GM18951 (cell line): Measurements from ENCODE around the gene EEFSEC.

Experiments
- POLR2A ChIP-seq: IDR thresholded peaks from 4 replicates; pipeline ENCODE4 v1.6.1; 2011; ENCODE audit warnings: mild to moderate bottlenecking; ENCODE audit not compliant: insufficient read length, insufficient read depth; ENCODE audit errors: extremely low read depth
- in situ Hi-C: fragments of 300-500 bp; cut with MboI; formaldehyde crosslinking; loops from one replicate; pipeline ENCODE4 v1.12.0; 2022; ENCODE audit warnings: low sequenced_read_pairs, mixed read lengths, inconsistent platforms; ENCODE audit not compliant: unreplicated experiment

EEFSEC gene

GRCh38 chr3:128276577-128277183 lies 123.4 kb downstream of the EEFSEC start:
- in situ Hi-C loops = no loop called here
- TF ChIP-seq POLR2A = no peak

DNA sequence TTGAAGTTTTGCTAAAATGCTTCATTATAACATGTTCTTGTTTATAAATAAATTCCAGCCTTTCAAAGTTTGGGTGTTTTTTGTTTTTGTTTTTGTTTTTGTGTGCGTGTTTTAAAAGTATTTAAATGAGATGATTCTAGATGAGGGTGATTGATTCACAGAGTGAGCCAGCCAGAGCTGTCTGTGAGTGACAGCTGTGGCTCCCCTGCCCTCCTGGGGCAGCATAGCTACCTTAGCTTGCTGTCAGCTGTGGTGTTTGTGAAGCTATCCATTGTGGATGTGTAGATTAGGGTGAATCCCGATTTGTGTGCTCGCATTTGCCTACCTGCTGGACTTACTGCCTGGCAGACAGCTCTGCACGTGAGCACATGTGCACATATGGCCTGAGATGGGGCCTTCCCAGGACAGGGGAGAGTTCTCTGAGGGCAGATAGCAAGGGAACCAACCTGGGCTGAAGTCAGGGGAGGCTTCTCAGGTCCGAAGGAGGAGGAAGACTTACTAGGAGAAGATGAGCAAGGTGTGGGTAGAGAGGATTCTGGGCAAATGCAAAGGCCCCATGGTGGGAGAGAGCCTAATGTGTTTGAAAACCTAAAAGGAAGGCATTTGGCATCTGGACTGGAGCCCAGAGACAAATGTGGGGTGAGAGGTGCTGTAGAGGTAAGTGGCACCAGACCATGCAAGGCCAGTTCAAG lies 124.2 kb downstream of the EEFSEC start:
- in situ Hi-C loops = no loop called here
- TF ChIP-seq POLR2A = no peak

DNA sequence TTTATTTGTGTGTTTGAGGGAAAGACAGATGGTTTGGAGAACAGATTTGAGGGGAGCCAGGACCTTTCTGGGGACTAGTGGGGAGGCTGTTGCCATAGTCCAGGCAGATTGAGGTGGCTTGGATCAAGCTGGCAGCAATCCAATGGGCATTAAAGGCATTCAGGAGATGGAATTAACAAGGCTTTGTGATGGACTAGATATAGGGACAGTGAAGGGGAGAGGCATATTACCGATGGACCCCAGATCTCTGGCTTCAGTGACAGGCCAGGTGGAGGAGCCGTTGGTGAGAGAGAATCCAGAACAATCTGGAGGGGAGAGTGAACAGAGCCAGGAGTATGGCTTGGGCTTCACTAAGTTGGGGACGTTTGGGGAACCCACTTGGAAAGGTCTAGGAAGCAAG lies 124.8 kb downstream of the EEFSEC start:
- TF ChIP-seq POLR2A = no peak
- in situ Hi-C loops = no loop called here

DNA sequence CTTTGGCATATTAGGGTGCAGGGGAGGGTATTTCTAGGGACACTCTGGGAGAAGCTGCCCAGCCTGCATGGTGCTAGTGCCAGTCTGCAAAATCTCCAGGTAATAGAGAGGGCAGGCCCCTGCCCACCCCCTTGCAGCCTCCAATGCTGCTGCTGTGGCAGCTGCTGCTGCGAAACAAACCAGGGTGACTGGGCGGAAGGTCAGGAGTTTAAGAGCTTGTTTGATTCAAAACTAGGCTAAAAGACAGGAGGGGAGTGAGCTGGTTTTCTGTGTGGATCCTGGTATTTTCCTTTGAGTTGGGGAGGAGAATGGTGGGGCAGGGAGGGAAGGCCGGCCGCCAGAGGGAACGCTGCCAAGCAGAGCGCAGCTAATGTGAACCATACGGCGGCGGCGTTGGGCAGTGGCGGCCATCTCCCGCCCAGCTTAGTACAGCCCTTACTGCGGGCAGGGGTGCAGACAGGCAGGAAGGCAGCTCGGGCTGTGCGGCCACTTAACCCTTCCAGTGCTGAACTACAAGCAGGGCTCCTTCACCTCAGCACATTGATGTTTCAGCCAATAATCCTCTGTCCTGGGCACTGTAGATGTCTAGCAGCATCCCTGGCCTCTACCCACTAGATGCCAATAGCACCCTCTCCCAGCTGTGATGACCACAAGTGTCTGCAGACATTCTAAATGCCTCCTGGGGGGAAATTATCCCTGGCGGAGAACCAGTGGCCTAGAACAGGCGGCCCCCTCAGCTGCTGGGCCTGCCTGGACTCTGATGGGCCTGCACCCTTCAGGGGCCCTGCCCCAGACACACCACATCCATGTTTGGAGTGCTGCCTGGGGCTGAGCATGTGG lies 125.7 kb downstream of the EEFSEC start:
- in situ Hi-C loops = no loop called here
- TF ChIP-seq POLR2A = no peak

- TF ChIP-seq POLR2A = no peak
- in situ Hi-C loops = no loop called here
Observed at GRCh38 chr3:128279601-128279880, 126.3 kb downstream of the EEFSEC start.

DNA sequence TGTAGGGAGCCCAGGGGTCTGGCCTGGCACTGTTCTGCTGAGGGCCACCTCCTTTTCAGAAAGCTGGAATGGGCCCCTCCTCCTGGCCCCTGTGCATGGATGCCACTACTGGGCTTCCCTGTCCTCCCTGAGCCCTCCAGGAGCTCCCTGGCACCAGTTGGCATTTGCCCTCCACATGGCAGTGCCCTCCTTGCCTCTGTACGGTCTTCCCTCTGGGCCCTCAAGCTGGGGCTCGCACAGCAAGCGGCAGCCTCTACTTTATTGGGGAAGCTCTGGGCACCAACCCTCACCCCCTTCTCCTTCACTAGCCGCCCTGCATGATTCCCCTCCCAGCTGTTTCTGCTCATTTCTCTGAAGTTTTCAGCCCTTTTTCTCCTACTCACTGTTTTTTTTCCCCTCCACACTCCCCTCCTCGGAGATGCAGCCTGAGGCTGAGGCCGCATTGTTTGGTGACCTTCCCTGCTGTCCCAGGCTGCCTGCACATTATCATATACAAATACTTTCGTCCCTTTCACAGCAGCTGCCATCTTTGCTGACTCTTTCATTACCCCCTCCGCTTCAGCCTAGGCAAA lies 127.3 kb downstream of the EEFSEC start:
- in situ Hi-C loops = no loop called here

DNA sequence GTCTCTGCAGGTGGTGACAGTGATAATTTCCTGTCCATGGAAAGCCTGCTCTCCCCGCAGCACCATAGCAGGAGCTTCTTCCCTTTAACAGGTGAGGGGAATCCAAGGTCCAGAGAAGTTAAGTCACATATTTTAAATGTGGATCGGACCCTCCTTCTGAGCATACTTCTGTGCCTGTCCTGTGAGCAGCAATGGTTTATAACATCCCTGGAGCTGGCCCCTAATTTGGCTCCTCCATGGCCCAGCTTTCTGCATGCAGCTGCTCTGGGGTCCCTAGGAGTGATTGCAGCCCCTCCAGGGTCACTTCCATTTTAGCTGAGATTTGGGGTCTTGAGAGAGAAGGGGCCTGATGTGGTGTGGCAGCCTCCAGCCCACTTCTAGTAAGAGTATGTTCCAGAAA lies 127.8 kb downstream of the EEFSEC start:
- in situ Hi-C loops = no loop called here
- no peak for TF ChIP-seq POLR2A

More for the DNA sequence above, 127.3 kb downstream of the EEFSEC start:
- no peak for TF ChIP-seq POLR2A

GRCh38 chr3:128281461-128282367 lies 128.4 kb downstream of the EEFSEC start:
- TF ChIP-seq POLR2A = no peak
- in situ Hi-C loops = no loop called here

GRCh38 chr3:128282380-128283196 lies 129.3 kb downstream of the EEFSEC start:
- TF ChIP-seq POLR2A = no peak
- in situ Hi-C loops = no loop called here

- in situ Hi-C loops = no loop called here
- TF ChIP-seq POLR2A = no peak
Observed at GRCh38 chr3:128283421-128283820, 130.1 kb downstream of the EEFSEC start.

GRCh38 chr3:128285042-128285966 lies 132.0 kb downstream of the EEFSEC start:
- in situ Hi-C loops = no loop called here
- no peak for TF ChIP-seq POLR2A
